GM19324 (cell line): ENCODE results near the gene JDP2.

Experiments
- ATAC-seq: cut with Tn5 transposase; IDR thresholded peaks from one replicate; pipeline ENCODE4 v1.9.1; 2021; ENCODE audit warnings: mild to moderate bottlenecking, moderate library complexity; ENCODE audit not compliant: unreplicated experiment, low FRiP score

JDP2 gene

DNA sequence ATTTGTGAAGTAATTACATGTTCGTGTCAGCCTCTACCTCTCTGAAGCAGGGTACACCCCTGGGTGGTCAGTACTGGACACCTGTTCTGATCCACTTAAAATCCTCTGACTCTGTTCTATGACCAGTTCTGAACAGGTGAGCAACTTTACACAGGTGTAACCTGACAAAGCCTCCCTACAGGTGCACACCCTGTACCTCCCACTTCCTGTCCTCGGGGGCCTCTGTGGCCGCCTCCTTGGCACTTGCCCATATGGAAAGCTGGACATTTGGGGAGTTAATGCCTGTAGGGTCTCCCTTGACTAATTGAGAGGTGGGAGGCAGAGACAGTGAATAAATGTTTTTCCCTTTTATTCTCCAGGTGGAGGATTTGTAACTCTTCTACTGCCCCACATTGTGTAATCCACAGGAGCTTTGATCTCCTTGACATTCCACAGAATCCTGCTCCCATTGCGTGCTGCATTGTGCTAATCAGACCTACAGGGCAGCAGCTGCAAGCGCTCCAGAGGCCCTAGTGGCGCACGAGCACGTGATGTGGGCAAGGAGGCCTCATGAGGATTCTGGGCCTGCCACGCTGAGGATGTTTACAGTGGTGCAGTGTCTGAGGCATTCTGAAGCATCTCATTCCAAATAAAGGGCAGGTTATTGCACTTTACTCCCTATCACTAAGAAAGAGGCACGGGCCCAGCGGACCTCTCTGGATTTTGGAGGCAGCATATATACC is 48.6 kb downstream of the JDP2 start:
- no peak for ATAC-seq

DNA sequence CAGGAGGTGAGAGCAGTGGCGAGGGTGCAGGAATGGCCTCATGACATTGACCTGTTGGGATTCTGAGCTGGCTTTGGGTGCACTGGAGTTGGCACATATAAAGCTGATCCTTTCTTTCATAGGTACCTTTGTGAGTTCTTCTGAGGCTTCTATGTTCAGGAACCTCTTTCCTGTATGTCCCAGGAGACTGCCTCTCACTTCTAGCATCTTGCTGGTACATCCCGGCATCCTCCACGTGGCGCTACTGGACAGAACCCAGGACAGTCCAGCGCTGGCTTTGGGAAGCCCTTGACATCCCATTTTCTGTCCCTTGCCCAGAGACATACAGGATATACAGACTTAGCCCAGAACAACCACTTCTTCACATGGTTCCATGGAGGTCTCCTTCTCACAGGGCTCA is 50.1 kb downstream of the JDP2 start:
- ATAC-seq, result no peak

DNA sequence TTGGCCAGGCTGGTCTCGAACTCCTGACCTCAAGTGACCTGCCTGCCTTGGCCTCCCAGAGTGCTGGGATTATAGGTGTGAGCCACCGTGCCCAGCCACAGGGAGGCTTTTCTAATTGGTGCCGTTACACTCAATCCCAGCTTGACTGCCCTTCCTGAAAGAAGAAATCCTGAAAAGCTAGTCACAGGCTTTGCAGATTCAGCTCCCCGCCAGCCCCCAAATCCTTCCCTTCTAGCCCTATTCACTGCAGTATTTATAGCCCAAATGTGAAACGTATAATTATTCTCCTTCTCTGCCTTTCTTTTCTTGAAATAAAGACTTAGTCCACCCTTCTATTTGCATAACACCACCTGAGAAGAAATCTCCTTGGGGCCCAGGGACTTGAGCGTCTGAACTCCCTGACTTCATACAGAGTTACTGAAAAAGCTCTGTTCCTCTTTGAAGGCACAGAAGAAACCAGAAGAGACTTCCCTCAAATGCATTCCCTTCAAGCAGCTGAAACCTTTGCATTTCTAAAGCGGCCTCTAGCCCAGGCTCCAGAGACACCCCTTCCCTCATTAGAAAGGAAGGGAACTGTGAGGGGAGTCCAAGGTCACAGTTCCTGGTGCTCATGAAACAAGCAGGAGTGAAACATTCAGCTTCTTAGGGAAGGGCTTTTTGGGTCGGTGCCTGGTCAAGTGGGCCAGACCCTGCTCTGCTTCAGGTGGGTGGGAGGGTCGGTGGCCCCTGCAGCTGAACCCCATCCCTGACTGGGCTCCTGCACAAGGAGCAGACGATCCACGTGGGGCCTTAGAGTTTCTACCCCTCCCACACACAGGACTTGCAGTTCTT is 52.2 kb downstream of the JDP2 start:
- no peak for ATAC-seq

DNA sequence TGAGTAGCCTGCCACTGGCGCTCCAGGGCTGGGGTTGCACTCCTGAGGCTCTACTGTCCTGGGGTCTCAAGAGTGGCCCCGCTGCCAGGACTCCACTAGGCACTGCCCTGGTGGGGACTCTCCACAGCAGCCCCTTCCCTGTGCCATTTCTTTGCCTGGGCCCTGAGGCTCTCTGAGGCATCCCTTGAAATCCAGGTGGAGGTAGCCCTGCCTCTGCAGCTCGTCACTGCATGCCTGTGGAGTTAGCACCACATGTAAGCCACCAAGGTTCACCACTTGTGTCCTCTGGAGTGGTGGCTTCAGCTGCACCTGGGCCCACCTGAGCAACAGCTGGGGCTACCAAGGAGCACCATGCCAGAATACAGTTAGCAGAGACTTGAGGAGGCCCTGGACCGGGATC is 54.5 kb downstream of the JDP2 start:
- no peak for ATAC-seq

DNA sequence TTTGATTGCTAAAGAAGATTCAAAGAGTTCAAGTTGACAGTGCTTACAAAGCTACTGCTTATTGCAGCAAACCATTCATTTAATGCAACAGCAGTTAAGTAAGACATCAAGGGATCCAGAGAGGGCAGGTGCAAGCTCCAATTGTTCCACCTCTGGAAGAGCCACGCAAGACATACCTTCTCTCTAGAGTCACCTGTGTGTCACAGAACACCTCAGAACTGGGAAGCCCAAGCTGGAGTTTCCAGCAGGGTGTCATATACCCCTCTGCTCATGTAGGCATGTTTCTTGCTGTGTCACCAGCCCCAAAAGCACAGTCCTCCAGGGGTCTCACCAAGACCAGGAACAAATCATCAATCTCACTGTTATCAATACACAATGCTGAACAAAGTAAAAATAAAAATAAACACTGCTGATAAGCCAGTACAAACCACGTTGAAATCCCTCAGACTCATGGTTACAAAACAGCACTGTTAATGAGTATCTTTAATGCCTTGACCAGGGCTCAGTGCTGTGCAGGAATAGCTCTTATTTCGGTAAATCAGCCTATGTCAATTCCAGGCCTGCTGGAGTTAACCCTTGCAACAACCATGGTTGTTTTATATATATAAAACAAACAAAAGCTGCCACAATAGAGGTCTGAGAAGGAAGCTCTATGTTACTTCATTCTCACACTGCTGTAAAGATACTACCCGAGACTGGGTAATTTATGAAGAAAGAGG is 57.0 kb downstream of the JDP2 start:
- ATAC-seq, result no peak

DNA sequence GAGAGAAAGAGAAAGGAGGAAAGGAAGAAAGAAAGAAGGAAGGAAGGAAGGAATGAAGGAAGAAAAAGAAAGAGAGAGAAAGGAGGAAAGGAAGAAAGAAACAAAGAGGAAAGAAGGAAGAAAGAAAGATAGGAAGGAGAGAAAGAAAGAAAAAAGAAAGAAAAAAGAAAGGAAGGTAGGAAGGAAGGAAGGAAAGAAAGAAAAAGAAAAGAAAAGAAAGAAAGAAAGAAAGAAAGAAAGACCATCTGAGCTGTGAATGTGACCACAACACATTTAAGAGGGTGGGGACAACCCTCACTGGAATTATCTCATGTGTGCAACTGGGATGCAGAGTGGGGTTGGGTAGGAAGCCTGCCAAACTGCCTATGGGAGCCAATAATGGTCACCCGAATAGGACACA is 58.5 kb downstream of the JDP2 start:
- no peak for ATAC-seq

DNA sequence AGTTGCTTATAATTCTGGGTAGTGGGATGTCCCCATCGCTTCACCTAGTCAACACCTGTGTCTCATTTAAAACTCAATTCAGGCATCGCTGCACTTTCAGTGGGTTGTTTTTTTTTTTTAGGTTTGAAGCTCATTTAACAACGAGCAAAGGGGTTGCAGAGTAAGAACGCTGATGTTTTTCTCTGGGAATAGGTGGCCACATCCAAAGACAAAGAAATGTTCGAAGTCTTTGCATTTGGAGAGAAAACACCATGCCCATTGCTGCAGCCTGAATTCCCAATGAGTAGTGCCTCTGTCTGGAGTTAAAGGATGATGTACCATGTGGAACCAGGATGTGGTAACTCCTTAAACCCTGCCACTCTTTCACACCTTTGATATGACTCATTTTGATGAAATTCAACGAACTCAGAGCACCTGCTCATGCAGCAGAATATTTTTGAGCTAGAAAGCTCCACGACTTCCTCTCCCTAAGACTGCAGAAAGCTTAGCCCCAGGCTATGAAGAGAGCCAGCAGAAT is 59.4 kb downstream of the JDP2 start:
- no peak for ATAC-seq

DNA sequence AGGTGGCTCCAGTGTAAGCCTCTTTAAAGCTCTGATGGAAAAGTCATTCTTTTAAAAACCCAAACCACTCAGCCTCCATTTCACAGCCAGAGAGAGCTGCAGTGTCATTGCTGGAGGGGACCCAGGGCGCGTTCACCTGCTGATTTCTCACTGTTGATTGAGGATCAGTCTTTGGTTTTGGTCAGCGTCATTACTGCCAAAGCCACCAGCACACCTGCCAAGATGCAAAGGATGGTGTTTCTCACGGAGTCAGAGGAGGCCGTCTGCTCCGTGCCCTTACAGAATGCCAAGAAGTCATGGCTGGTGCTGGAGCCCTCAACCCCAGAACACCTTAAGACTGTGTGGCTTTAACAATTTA is 61.6 kb downstream of the JDP2 start:
- ATAC-seq, result no peak

DNA sequence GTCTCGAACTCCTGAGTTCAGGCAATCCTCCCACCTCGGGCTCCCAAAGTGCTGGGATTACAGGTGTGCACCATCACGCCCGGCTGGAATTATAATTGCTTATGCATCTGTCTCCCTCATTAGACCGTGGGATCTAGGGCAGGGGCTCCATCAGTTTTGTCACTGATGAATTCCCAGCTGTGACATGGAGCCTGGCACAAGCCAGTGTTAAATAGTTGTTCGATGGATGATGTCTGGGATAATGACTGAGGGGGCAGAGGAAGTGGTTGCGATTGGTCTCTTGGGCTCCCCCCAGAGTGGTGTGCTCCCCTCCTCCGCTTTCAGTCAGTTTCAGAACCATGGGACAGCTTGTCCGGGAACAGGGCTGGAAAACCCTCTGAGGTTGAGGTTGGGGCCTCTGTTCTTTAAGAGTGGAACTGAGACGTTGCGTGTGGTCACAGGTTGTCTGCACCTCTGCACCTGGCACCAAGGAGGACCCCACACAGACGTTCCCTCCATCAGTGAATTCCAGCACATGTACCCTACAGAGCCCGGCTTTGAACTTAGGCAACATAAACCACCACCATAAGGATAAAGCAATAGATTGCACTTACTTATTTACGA is 63.7 kb downstream of the JDP2 start:
- no peak for ATAC-seq

DNA sequence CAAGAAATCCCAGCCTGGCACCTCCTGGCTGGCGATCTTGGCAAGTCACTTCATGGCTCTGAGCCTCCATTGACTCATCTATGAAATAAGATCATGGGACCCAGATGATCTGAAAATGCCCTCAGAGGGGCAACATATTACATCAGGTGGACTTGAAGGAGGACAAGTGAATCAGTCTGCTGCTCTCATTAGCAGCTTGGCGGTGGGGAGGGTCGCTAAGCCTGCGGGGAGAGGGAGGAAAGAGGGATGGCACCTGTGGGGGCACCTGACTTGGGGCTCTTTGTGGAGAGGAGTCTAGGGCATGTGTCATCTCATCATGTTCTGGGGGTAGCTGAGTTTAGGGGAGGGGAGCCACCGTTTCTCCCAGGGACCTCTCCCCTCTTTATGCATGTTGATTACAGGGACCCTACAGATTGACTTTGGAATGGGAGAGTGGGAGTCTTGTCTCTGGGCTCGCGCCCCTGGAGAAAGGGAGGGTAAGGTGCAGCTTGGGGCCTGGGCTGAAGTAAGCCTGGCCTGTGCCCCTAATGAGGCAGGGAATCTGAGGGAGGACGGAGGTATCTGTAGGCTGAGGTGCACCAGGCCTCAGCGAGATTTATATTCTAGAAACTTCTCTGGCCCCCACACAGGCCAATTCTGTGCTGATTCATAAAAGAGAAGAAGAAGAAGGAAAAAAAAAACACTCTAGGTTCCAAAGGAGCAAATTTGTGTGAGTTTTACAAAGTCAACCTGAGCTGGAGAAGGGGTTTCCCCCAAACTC is 65.2 kb downstream of the JDP2 start:
- no peak for ATAC-seq

DNA sequence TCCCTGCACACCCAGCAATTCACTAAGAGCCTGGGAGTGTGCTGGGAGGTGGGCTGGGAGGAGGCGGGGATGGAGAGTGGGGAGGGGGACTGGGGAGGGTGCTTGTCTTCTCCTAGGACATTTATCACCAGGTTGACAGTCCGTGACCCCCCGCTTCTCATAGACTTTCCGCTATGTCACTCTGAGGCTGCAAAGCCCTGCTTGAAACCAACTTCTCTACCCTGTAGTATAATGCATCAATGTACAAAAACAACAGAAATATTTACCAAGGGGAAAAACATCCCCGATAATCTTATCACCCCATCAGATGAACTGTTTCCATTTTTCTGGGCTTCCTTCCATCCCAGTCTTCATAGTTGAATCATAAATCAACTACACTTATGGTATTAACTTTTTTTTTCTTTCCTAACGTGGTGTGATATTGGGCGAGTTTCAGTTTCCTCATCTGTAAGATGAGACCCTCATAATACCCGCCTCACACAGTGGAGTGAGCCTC is 65.8 kb downstream of the JDP2 start:
- ATAC-seq, result no peak

DNA sequence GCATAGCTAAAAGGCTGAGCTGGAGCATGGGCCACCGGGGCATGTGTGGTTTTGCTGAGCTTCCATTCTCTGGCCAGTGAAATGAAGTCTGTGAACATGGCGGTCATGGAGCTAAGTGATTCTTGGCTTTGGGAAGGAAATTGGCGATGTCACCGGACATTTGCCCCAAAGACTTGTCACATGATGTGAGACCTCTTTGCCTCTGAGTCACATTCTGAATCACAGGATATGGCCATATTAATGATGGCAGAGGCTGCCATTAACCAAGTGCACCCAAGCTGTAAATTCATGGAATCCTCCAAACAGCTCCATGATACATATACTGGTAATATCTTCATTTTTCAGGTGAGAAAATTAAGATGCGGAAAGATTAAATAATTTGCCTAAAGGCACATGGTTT is 67.1 kb downstream of the JDP2 start:
- no peak for ATAC-seq

DNA sequence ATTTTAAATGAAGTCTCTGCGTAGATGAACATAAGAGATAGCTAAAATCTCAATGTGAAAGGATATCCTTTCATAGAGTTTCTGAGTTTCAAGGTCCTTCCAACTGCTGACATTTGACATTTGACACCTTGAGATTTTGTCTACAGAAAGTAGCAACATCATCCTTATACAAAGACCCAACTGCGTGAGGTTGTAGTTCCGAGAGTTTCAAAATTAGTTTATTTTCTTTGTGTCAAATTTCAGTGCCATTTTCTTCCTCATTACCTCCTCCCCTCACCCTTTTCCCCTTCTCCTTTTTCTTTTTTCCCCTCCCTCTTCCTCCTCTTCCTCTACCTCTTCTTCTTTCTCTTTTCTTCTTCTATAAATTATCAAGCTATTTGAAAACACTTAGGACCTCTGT is 67.6 kb downstream of the JDP2 start:
- no peak for ATAC-seq

DNA sequence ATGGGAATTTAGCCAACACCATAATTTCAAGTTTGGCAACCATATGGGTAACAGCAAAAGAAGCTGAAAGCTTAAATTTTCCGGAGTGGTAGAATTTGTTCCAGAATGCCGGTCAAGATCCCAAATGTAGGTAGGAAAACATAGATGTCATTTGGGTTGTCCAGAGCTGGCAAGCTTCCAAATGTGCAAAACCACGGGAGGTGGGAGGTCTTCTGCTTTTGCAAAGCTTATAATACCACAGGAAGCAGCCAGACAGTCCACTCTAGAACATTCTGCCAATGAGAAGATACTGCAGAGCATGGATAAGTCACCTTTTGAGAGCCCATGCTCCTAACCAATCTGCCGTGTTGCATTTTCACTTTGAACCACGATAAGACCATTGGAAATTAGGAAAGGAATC is 68.1 kb downstream of the JDP2 start:
- ATAC-seq, result no peak

DNA sequence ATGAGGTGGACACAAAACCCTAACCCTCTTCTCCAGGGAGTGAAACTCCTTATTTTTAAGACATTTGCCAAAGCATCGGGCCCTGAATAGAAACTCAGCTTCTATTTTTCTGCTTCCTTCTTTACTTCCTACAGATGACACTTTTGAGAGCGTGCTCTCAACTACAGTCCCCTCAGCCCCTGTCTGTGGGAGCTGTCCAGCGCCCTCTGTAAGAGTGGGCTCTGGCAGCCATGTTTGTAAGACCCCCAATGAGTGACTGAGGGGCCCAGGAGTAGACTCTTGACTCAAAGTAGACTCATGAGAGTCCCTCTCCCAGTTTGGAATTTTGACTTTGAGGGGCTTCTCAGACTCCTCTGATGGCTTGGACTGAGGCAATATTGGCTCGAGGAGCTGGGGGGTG is 68.9 kb downstream of the JDP2 start:
- no peak for ATAC-seq

DNA sequence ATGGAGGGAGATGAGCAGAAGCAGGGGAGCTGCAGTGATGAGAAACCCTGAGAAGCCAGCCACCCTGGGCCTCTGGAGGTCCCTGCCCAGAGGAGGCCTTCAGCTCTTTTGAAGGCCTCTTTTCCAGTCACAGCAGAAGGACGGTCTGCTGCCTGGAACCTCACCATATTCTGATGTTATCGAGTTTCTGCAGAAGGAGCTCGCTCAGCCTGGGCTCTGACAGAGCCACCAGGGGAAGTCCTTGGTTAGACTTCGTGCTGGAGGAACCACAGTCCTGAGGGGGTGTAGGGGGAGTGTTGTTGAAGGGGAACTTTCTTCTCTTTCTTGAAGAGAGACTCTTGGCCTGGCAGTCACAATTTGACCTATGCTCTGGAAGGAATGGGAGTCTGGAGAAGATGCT is 69.4 kb downstream of the JDP2 start:
- no peak for ATAC-seq

DNA sequence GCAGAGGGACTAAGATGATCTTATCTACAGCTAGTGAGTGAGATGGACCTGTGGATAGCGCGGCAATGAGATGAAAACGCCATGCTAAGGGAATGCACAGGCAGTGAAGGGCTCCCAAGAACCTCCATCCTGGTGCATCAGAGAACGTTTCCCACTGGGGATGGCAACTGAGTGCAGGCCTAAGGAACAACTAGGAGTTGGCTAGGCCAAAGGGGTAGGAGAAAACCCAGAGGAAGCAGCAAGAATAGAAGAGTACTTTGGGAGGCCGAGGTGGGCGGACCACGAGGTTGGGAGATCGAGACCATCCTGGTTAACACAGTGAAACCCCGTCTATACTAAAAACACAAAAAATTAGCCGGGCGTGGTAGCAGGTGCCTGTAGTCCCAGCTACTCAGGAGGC is 69.9 kb downstream of the JDP2 start:
- ATAC-seq, result no peak

DNA sequence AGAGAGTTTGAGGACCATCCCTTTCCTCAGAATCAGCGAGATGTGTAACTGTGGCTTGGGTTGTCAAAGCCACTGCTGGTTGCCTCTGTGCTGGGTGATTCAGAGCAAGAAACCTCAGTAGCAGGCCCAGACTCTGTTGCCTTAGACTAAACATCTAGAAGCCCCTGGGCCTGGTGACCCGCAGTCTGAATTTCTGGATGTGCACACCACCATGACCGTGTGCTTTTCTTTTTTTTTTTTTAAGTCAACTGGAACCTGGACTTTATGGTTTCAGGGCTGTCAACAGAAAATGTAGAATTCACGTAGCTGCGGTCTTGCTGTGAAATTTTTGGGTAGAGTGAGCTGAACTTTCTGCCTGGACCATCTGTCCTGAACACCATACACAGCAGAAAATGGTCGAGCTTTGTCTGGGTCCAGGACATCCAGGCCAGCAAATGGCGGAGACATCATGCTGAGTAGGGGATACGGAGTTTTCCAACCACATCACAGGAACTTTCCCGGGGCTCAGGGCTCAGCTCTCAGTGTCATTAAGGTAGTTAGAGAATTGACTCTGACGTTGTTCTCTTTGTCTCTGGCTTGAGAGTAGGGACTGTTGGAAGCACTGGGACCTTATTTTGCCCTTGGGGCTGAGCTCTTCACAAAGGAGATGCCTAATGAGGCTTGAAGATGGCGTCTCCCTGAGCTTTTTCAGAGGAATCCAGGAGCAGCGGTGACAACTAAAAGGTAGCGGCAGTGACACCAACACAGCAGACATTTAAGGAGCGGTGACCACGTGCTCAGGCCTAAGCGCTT is 71.5 kb downstream of the JDP2 start:
- ATAC-seq, result no peak

DNA sequence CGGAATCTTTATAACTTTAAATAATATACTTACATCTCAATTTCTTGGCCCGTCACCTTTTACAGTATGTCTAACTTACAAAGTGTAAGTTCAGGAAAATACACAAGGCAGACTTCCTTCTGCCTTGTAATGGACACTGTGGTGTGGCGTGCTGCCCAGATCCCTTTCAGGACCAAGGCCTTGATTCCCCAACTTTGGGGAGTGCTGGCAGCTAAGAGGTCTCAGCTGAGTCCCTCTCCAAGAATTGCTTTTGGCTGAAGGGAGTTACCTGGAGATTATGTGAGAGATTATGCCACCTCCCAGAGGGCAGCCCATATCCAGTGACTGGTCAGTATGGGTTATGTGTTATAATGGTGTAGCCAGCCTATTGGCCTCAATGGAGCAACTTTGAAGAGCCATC is 73.3 kb downstream of the JDP2 start:
- no peak for ATAC-seq
